ENCODE measurements around the gene NR2E1. TPM values are rescaled to one million over a fixed set of nuclear protein-coding genes. Genes with fewer than 3 reads are reported as not detected.

The NR2E1 gene
- polyA plus RNA-seq, 1 donor (not counting 4 experiments of a cell fraction or from before 2014, with no cell fraction given), result 0.04 TPM

DNA sequence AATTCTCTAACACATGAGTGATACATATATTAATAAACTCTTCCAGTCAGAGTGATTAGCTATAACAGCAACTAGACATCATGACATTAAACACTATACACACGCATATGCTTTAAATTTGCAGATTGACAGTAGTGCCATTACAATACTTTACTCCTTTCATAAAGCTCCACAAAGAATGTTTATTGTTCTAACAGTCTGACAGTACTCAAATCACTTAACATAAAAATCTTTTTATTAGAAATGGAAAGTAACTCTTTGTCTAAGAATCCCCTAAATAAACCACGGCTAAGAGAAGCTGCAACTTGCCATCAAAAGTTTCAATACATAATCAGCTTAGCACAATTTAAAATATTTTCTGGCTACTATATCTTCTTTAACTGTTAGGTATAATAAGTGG, 71.0 kb downstream of the NR2E1 start:
- no peaks in the 10 kb centered on the region for H3K9me3 ChIP-seq (ENCODE audit: control insufficient read depth, low read depth, low read length)
- H3K9me1 ChIP-seq (ENCODE audit: control insufficient read depth, extremely low read depth, insufficient read depth, low read length), result no peaks in the 10 kb centered on the region
- peaks cover 45% of the 10 kb centered on the region for H3K79me2 ChIP-seq (ENCODE audit: control insufficient read depth, insufficient read depth, low read length)
- no peaks in the 10 kb centered on the region for H3K27me3 ChIP-seq (ENCODE audit: control insufficient read depth, extremely low read depth, insufficient read depth, low read length)
- no peak overlapping the region for H3K27ac ChIP-seq (ENCODE audit: control insufficient read depth, insufficient read depth, low read length)
- no peak overlapping the region for H2AFZ ChIP-seq (ENCODE audit: control insufficient read depth, low read length)
- no peaks in the 10 kb centered on the region for H4K20me1 ChIP-seq (ENCODE audit: control insufficient read depth, extremely low read depth, insufficient read depth, low read length)
- H3K4me2 ChIP-seq (ENCODE audit: control insufficient read depth, extremely low read depth, insufficient read depth, low read depth, low read length), result no peak overlapping the region
- no peak for FAIRE-seq
- H3K4me1 ChIP-seq (ENCODE audit: control insufficient read depth, extremely low read depth, insufficient read depth, low read length), result no peaks in the 10 kb centered on the region
- no peak for DNase-seq (ENCODE audit: low read depth, low spot score)
- H3K36me3 ChIP-seq (ENCODE audit: control insufficient read depth in 2 of 2, extremely low read depth in 1 of 2, insufficient read depth in 2 of 2, low read length in 2 of 2), result peaks cover 0 to 2% of the 10 kb centered on the region in 2 experiments
- no peak overlapping the region for H3K4me3 ChIP-seq (ENCODE audit: control insufficient read depth in 2 of 3, extremely low read depth in 1 of 3, insufficient read depth in 2 of 3, low read depth in 1 of 3, low read length in 3 of 3)
- TF ChIP-seq, protein P1, sequence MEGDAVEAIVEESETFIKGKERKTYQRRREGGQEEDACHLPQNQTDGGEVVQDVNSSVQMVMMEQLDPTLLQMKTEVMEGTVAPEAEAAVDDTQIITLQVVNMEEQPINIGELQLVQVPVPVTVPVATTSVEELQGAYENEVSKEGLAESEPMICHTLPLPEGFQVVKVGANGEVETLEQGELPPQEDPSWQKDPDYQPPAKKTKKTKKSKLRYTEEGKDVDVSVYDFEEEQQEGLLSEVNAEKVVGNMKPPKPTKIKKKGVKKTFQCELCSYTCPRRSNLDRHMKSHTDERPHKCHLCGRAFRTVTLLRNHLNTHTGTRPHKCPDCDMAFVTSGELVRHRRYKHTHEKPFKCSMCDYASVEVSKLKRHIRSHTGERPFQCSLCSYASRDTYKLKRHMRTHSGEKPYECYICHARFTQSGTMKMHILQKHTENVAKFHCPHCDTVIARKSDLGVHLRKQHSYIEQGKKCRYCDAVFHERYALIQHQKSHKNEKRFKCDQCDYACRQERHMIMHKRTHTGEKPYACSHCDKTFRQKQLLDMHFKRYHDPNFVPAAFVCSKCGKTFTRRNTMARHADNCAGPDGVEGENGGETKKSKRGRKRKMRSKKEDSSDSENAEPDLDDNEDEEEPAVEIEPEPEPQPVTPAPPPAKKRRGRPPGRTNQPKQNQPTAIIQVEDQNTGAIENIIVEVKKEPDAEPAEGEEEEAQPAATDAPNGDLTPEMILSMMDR (optimal IDR thresholded peaks at IDR 0.05 in 1 of 3, IDR thresholded peaks at IDR 0.05 in 1 of 3, conservative IDR thresholded peaks at IDR 0.05 in 1 of 3; ENCODE audit: extremely low read depth in 1 of 3, insufficient read depth in 2 of 3, low read length in 3 of 3), result no peak
- no peak for TF ChIP-seq EZH2 (IDR thresholded peaks at IDR 0.05; ENCODE audit: low read length)
- H3K9ac ChIP-seq (ENCODE audit: control insufficient read depth, extremely low read depth, insufficient read depth, low read length), result no peak overlapping the region
- dilution Hi-C loops (cut with MboI; ENCODE audit: extremely low pct_ligation_motif_present, low sequenced_read_pairs), result no loop called here

DNA sequence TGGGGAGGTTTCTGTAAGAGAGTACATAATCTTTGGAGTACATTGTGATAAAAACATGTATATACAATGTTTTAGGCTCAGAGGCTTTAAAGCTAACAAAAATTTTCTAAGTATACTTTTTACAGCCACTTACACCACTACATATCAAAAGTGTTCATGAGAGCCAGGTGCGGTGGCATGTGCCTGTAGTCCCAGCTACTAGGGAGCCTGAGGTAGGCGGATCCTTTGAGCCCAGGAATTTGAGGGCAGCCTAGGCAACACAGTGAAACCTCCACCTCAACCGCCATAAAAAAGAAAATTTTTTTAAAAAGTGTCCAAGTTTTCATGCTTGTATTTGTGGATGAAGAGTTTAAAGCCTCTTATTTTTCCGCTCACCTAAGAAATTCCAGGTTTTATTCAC, 72.5 kb downstream of the NR2E1 start:
- Histone ChIP-seq H2AFZ (ENCODE audit: control insufficient read depth, low read length) (no peak overlapping the region), H3K9me3 (ENCODE audit: control insufficient read depth, low read depth, low read length) (peaks cover 3% of the 10 kb centered on the region), H3K9ac (ENCODE audit: control insufficient read depth, extremely low read depth, insufficient read depth, low read length) (no peak overlapping the region), H3K36me3 (ENCODE audit: control insufficient read depth in 2 of 2, extremely low read depth in 1 of 2, insufficient read depth in 2 of 2, low read length in 2 of 2) (peaks cover 3 to 4% of the 10 kb centered on the region in 2 experiments), H3K4me1 (ENCODE audit: control insufficient read depth, extremely low read depth, insufficient read depth, low read length) (no peaks in the 10 kb centered on the region), H3K79me2 (ENCODE audit: control insufficient read depth, insufficient read depth, low read length) (peaks cover 55% of the 10 kb centered on the region), H3K27me3 (ENCODE audit: control insufficient read depth, extremely low read depth, insufficient read depth, low read length) (no peaks in the 10 kb centered on the region), H4K20me1 (ENCODE audit: control insufficient read depth, extremely low read depth, insufficient read depth, low read length) (no peaks in the 10 kb centered on the region), H3K4me2 (ENCODE audit: control insufficient read depth, extremely low read depth, insufficient read depth, low read depth, low read length) (no peak overlapping the region), H3K27ac (ENCODE audit: control insufficient read depth, insufficient read depth, low read length) (no peak overlapping the region), H3K4me3 (ENCODE audit: control insufficient read depth in 2 of 3, extremely low read depth in 1 of 3, insufficient read depth in 2 of 3, low read depth in 1 of 3, low read length in 3 of 3) (no peak overlapping the region), H3K9me1 (ENCODE audit: control insufficient read depth, extremely low read depth, insufficient read depth, low read length) (no peaks in the 10 kb centered on the region)
- DNase-seq (ENCODE audit: low read depth, low spot score) (no peak), FAIRE-seq (no peak)
- dilution Hi-C loops (cut with MboI; ENCODE audit: extremely low pct_ligation_motif_present, low sequenced_read_pairs), result no loop called here
- TF ChIP-seq, protein P1 (optimal IDR thresholded peaks at IDR 0.05 in 1 of 3, IDR thresholded peaks at IDR 0.05 in 1 of 3, conservative IDR thresholded peaks at IDR 0.05 in 1 of 3; ENCODE audit: extremely low read depth in 1 of 3, insufficient read depth in 2 of 3, low read length in 3 of 3), result no peak
- TF ChIP-seq EZH2 (IDR thresholded peaks at IDR 0.05; ENCODE audit: low read length), result no peak

Other genes with a start within 250 kb of the NR2E1 start
- 40.3 to 91.4 TPM (median 51.3 TPM) in 3 replicates for gene SEC63, start 207.8 kb upstream of the NR2E1 start, polyA plus RNA-seq
- gene OSTM1, start 91.3 kb upstream of the NR2E1 start, polyA plus RNA-seq, result 21.9 to 71.3 TPM (median 51.0 TPM) in 3 replicates
- 177 to 460 TPM (median 316 TPM) in 3 replicates for gene SNX3, start 95.0 kb downstream of the NR2E1 start, polyA plus RNA-seq
- gene AFG1L, start 129.0 kb downstream of the NR2E1 start, polyA plus RNA-seq, result 1.9 to 3.1 TPM (median 2.2 TPM) in 3 replicates

Measured in keratinocyte (primary cell).